ENCODE results near the gene RFFL. TPM values are rescaled to one million over a fixed set of nuclear protein-coding genes. Genes with fewer than 3 reads are reported as not detected.
A peak's percentile ranks its signal among the peaks of the same experiment; 100 is the strongest.

Gene RFFL
- total RNA-seq, 1 experiment from 2014 or later, result 29.6 TPM

- CTCF ChIA-PET, result interaction anchor here (0.6 to 1.2 kb wide), 2 partner anchors 16 to 20 kb away, joined by 3 read pairs; no protein-coding TSS in a partner anchor
- POLR2A ChIA-PET, result no interaction called here
- Mint-ChIP-seq H3K4me3 (ENCODE audit: unreplicated experiment) (peak overlapping the region; percentile 19), H3K27ac (ENCODE audit: unreplicated experiment) (no peak overlapping the region), H3K4me1 (ENCODE audit: low read depth, unreplicated experiment) (peaks cover 26% of the 10 kb centered on the region), H3K27me3 (ENCODE audit: insufficient read depth, unreplicated experiment) (no peaks in the 10 kb centered on the region), H3K36me3 (ENCODE audit: insufficient read depth, unreplicated experiment) (no peaks in the 10 kb centered on the region), H3K9me3 (ENCODE audit: unreplicated experiment) (no peaks in the 10 kb centered on the region)
- Histone ChIP-seq H3K9me3 (no peaks in the 10 kb centered on the region), H3K36me3 (ENCODE audit: control insufficient read depth, insufficient read depth, low read length) (no peaks in the 10 kb centered on the region), H3K27me3 (replicated peaks; ENCODE audit: control insufficient read depth, insufficient read depth, low read length) (no peaks in the 10 kb centered on the region), H3K4me3 (ENCODE audit: low read depth, low read length) (no peak overlapping the region), H3K4me1 (peaks cover 34% of the 10 kb centered on the region)
- BruUV-seq (replicated peaks), result no TSS peak
- TF ChIP-seq CTCF (IDR thresholded peaks at IDR 0.05; ENCODE audit: insufficient read depth in 1 of 2, low read depth in 1 of 2, low read length in 1 of 2, severe bottlenecking in 1 of 2, unreplicated experiment in 1 of 2), result no peak
- intact Hi-C loops (cut with micrococcal nuclease; ENCODE audit: unreplicated experiment), result loop anchor here (1.0 kb wide), 1 partner anchor 20 kb away; no protein-coding TSS in a partner anchor
- peak in 1 of 2 experiments; percentile 32 for DNase-seq
Observed at GRCh38 chr17:35069311-35069710, 5.8 kb upstream of the RFFL start.

- TF ChIP-seq CTCF (IDR thresholded peaks at IDR 0.05; ENCODE audit: insufficient read depth in 1 of 2, low read depth in 1 of 2, low read length in 1 of 2, severe bottlenecking in 1 of 2, unreplicated experiment in 1 of 2), result no peak
- no peak overlapping the region for H3K27ac Mint-ChIP-seq (ENCODE audit: unreplicated experiment)
- CTCF ChIA-PET, result interaction anchor here (1.2 kb wide), 1 partner anchor 21 kb away, joined by 3 read pairs; no protein-coding TSS in a partner anchor
- H3K27me3 Mint-ChIP-seq (ENCODE audit: insufficient read depth, unreplicated experiment), result no peaks in the 10 kb centered on the region
- no peak overlapping the region for H3K4me3 Mint-ChIP-seq (ENCODE audit: unreplicated experiment)
- Histone ChIP-seq H3K36me3 (ENCODE audit: control insufficient read depth, insufficient read depth, low read length) (no peaks in the 10 kb centered on the region), H3K9me3 (no peaks in the 10 kb centered on the region), H3K4me1 (peaks cover 32% of the 10 kb centered on the region), H3K4me3 (ENCODE audit: low read depth, low read length) (no peak overlapping the region), H3K27me3 (replicated peaks; ENCODE audit: control insufficient read depth, insufficient read depth, low read length) (no peaks in the 10 kb centered on the region)
- POLR2A ChIA-PET, result interaction anchor here (0.6 kb wide), 1 partner anchor 28 kb away, joined by 3 read pairs; no protein-coding TSS in a partner anchor
- H3K4me1 Mint-ChIP-seq (ENCODE audit: low read depth, unreplicated experiment), result peaks cover 23% of the 10 kb centered on the region
- H3K9me3 Mint-ChIP-seq (ENCODE audit: unreplicated experiment), result no peaks in the 10 kb centered on the region
- DNase-seq, result no peak
- intact Hi-C loops (cut with micrococcal nuclease; ENCODE audit: unreplicated experiment), result no loop called here
- BruUV-seq (replicated peaks), result no TSS peak
- H3K36me3 Mint-ChIP-seq (ENCODE audit: insufficient read depth, unreplicated experiment), result peaks cover 5% of the 10 kb centered on the region
Observed at GRCh38 chr17:35068249-35068648, 4.7 kb upstream of the RFFL start.

- POLR2A ChIA-PET, result no interaction called here
- Mint-ChIP-seq H3K27me3 (ENCODE audit: insufficient read depth, unreplicated experiment) (no peaks in the 10 kb centered on the region), H3K27ac (ENCODE audit: unreplicated experiment) (no peak overlapping the region), H3K9me3 (ENCODE audit: unreplicated experiment) (no peaks in the 10 kb centered on the region), H3K4me1 (ENCODE audit: low read depth, unreplicated experiment) (peaks cover 30% of the 10 kb centered on the region), H3K36me3 (ENCODE audit: insufficient read depth, unreplicated experiment) (peaks cover 15% of the 10 kb centered on the region), H3K4me3 (ENCODE audit: unreplicated experiment) (no peak overlapping the region)
- Histone ChIP-seq H3K9me3 (no peaks in the 10 kb centered on the region), H3K4me3 (ENCODE audit: low read depth, low read length) (no peak overlapping the region), H3K4me1 (peaks cover 38% of the 10 kb centered on the region), H3K36me3 (ENCODE audit: control insufficient read depth, insufficient read depth, low read length) (no peaks in the 10 kb centered on the region), H3K27me3 (replicated peaks; ENCODE audit: control insufficient read depth, insufficient read depth, low read length) (no peaks in the 10 kb centered on the region)
- no TSS peak for BruUV-seq (replicated peaks)
- TF ChIP-seq CTCF (IDR thresholded peaks at IDR 0.05; ENCODE audit: insufficient read depth in 1 of 2, low read depth in 1 of 2, low read length in 1 of 2, severe bottlenecking in 1 of 2, unreplicated experiment in 1 of 2), result no peak
- DNase-seq, result no peak
- CTCF ChIA-PET, result no interaction called here
- intact Hi-C loops (cut with micrococcal nuclease; ENCODE audit: unreplicated experiment), result no loop called here
Observed at GRCh38 chr17:35065880-35066279, 2.4 kb upstream of the RFFL start.

Measured in Caco-2 (cell line).